Neuronal stem cell (in vitro differentiated cells): ENCODE results near the gene RPS6KA5. TPM values are rescaled to one million over a fixed set of nuclear protein-coding genes. Genes with fewer than 3 reads are reported as not detected.

Experiments used
- small RNA-seq: library from polyadenylated mRNA; stranded (forward); fragments of <200 nt; extraction: miRNeasy Mini kit (QIAGEN cat#:217004); gene quantifications from one replicate; pipeline ENCODE3, GENCODE V24; 2013; ENCODE audit not compliant: insufficient read depth

RPS6KA5 gene

Small RNA genes within 50 kb of the gene (small RNA-seq; reads per million reads assigned to genes)
- gene RNU7-30P: not detected
